Activated CD4-positive, alpha-beta T cell treated with anti-CD3 and anti-CD28 coated beads, Interleukin-2, amount 50 U/mL, for 24 hours (primary cell): Measurements from ENCODE around the gene CDH4.

Experiments
- DNase-seq, 2 donors: peaks; one replicate each; pipeline ENCODE4 v3.0.0-alpha.2; 2020; ENCODE audit warnings: low read depth in 1 of 2, low spot score in 1 of 2

The CDH4 gene

GRCh38 chr20:61682114-61682995 lies 430.3 kb downstream of the CDH4 start:
- DNase-seq = no peak

DNA sequence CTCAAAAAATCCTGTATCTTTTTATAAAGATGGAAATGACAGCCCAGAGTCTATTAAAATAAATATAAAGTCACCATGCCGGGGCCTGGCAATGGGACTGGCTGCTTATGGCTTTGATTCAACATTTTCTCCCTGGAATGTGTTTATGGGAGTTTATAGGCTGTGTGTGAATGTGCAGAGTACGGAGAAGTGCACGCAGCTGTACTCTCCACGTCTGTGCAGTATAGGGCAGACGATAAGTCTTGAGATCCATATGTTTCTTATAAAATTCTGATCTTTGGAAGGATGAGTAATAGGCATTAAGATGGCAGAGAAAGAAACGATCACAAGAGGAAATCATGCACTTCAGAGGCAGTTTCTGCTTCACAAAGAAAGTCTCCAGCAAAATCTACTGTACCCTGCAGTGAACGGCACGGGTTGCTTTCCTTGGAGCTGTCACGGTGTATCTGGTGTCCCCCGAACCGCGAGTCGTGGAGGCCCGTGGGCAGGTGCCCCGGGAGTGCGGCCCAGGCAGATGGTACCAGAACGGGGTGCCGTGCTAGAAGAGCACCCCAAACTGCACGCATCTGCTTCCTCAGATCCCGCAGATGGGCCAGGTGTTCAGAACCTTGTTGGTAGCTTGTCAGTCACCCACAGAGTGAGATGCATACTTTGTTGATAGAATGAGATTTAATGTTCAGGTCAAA lies 431.1 kb downstream of the CDH4 start:
- DNase-seq = no peak

DNA sequence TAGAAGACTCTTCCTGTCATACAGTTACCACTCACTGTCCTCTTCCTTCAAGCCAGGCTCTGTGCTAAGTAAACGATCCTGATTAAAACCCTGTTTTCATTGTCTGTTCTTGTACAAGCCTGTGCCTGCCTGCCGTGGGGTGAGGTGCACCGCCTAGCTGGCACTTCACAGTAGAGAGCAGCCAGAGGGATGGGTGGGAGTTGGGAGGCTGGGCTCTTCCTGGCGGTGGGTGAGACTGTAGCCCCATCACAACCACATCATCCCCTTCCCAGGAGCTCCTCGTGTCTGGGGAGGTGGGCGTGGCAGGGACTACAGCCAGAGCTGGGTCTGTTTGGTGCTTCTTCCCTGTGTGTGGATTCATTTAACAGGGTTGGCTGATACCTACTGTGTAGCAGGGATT lies 431.7 kb downstream of the CDH4 start:
- no peak for DNase-seq

DNA sequence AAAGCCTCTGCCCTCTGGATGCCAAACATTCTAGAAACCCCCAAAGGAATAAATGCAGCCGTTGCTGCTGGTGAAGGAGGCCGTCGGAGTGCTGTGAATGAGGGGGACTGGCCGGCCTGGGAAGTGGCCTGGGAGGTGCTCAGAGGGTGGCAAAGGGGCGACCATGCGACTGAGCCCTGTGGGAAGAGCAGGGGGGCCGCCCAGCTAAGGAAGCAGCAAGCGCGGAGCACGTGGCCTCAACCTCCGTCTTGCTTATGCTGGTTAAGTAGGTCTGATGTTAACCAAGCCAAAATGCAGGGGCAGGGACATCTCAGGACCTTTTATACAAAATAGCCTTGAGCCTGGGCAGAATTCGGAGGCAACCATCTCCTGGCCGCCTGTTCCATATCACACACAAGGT lies 432.1 kb downstream of the CDH4 start:
- no peak for DNase-seq

GRCh38 chr20:61684583-61685235 lies 432.6 kb downstream of the CDH4 start:
- no peak for DNase-seq

- no peak for DNase-seq
Observed at GRCh38 chr20:61685462-61685861, 433.4 kb downstream of the CDH4 start.

- DNase-seq = no peak
Observed at GRCh38 chr20:61686051-61686936, 434.2 kb downstream of the CDH4 start.

- DNase-seq = no peak
Observed at GRCh38 chr20:61688411-61688810, 436.4 kb downstream of the CDH4 start.

GRCh38 chr20:61690150-61690549 lies 438.1 kb downstream of the CDH4 start:
- DNase-seq = no peak

DNA sequence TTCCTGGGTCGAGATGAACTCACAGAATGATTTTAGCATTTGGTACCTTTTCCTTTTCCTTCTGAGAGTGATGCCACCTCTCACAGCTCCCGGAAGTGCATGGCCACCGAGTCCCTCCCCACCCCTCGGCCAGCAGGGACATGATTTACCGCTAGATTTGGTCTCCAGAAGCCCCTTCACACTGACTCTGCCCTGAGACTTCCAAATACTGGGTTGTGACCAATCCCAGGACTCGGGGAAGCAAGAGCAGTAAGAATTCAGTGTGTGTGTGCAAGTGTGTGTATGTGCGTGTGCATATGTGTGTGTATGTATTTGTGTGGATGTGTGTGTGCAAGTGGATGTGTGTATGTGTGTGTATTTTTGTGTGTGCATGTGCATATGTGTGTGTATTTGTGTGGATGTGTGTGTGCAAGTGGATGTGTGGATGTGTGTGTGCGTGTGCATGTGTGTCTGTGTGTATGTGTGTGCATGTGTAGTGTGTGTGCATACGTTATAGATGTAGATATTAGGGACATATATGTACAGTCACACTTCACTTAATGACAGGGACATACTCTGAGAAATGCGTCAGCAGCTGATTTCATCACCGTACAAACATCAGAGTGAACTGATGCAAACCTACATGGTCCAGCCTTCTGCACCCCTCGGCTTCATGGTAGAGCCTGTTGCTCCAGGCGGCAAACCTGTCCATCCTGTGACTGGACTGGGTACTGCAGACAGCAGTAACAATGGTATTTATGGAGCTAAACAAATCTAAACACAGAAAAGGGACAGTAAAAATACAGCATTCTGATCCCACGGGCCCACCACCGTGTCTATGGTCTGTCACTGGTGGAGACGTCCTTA lies 439.2 kb downstream of the CDH4 start:
- DNase-seq = no peak

GRCh38 chr20:61691978-61692377 lies 439.9 kb downstream of the CDH4 start:
- DNase-seq = no peak

GRCh38 chr20:61692479-61692878 lies 440.4 kb downstream of the CDH4 start:
- DNase-seq = no peak

DNA sequence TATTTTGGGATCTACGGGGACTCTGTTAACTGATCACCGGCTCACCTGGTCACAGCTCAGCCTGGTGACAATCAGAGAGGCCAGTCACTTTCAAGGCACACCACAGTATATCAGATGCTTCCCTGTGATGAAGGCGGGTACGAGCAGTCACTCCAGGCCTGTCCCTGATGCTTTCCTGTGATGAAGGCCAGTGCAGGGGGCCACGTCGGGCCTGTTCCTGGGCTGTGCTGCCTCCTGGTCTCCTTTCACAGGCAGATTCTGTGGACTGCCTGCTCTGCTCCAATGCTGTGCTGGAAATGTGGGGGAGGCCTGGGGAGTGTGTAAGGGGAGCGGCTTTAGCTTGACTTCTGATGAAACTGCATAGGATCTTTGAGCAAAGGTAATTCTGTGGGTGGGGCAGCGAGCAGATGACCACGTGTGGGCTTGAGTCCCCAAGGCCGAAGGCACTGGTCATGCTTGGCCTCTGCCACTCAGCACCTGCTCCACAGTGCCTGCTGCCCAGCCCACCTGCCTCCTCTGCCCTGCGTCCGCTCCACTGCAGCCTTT lies 441.1 kb downstream of the CDH4 start:
- DNase-seq = no peak

DNA sequence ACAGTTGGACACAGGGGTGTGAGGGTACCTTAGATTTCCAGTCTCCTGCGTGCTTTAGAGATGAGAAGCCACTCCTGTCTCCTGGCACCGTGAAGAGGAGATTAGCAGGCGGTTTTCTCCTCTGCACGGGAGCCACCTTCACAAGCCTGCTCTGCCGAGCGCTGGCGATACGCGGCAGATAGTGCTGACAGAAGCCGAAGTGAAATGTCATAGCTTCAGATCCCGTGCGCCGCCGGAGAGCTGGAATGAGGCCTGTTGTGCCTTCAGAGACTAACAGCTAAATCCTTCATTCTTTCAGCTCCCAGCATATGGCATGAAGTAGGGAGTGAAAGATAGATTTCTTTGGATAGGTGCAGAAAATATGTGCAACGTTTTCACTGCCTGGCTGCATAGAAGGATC lies 442.6 kb downstream of the CDH4 start:
- DNase-seq = no peak

DNA sequence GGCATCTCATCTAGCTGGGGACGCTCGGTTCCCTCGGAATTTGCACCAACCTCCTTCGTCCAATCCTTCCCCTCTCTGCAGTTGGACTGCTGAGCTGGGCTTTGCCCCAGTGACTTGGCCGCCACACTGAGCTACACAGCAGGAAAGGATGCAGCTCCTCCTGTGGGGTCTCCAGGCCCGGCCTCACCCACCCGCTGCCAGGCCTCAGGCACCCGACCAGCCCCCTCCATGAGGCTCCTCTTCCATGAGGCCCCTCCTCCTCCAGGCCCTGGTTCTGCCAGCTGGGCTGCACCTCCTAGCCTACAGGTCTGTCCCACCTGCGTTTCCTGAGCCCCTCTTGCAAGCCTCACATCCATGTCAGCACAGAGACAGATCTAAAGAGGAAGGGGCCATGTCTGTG lies 443.7 kb downstream of the CDH4 start:
- no peak for DNase-seq

- DNase-seq = no peak
Observed at GRCh38 chr20:61696181-61696735, 444.2 kb downstream of the CDH4 start.

GRCh38 chr20:61697666-61698597 lies 445.9 kb downstream of the CDH4 start:
- no peak for DNase-seq
